Lung microvascular endothelial cell (primary cell): ENCODE results near the gene DNAJA4. TPM values are rescaled to one million over a fixed set of nuclear protein-coding genes. Genes with fewer than 3 reads are reported as not detected.

ENCODE experiments used
- DNase-seq, 2 donors: peaks; one replicate each; pipeline versions ENCODE4 v3.0.0 to v3.0.0-alpha.2; 2010; ENCODE audit warnings: low read depth in 2 of 2
- total RNA-seq: library from RNA; depleted of rRNA; stranded (reverse); fragments of >200 nt; gene quantifications from 2 replicates; pipeline ENCODE4 v1.2.1, GENCODE V29; 2014

Gene DNAJA4
- total RNA-seq, 1 donor from 2014 or later, result 1.6 TPM

DNA sequence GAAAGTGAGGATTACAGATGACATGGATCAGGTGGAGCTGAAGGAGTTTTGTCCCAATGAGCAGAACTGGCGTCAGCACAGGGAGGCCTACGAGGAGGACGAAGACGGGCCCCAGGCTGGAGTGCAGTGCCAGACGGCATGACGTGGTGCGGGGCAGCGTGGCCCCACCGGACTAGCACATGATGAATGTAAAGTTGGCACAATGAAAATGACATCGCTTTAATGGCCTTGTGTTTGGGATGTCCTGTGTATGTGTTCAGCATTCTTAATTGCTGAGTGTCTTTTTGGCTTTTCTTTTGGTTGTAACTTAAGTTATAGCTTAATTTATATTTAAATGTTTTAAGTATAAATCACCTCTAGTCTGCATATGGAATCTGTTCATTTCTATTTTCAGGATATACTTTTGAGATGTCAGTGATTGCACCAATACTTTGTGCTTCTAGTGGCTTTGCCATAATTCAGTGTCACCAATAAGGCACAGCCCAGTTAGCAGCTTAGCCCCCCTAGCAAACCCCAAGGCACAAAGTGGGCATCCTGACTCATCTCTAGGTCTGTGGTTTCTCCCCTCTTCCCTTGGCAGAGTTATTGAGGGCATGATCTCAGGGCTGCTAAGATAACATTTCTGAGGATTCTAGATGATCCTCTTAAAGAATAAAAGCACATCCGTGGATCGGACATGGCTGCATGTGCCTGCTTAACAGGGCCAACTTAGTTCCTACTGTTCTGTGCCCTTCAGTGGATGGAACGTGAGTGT lies 16.1 kb downstream of the DNAJA4 start:
- no peak for DNase-seq

DNA sequence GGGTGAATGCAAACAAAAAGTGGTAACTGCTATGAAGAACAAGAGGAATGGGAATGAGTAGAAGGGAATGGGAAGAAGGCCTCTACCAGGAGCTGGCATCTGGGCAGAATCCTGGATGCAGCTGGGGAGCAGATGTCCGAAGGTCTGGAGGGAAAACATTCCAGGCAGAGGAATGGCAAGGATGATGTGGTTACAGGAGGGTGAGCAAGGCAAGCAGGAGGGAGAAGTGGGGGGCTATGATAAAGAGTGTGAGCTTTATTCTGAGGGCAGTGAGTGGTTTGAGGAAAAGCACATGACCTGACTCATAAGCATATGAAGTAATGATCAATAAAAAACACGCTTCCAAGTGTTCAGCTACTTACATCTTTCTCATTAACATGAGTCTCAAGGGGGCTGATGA lies 18.0 kb downstream of the DNAJA4 start:
- no peak for DNase-seq

DNA sequence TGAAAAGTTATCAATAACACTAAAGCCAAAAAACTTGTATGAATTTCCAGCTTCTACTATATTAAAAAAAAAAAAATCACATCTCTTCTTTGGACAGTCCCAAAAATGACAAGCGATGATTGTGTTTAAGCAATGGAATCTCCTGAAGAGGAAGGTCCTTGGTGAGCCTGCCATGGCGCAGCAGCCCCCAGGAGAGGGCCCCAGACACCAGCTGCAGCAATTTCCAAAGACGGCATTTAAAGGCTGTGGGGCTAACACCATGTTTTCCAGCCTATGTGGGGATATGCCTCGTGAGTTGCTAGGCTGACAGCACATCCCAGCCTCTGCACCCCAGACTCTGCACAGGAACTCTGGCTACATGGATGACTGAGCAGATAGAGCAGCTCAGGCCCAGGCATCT lies 20.4 kb downstream of the DNAJA4 start:
- no peak for DNase-seq

DNA sequence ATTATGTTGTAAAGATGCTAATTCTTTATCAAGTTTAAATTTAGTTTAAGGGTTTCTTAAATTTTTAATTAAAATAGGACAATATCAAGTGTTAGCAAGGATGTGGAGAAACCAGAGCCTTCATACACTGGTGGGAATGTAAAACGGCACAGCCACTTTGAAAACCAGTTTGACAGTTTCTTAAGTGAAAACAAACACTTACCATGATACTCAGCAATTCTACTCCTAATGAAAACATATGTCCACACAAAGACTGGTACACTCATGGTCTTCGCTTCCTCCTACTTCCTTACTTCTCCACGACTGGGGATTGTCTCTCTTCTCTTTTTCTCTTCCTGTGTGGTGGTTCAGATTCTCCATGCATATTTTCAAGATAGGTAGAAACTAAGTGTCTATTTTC lies 25.9 kb downstream of the DNAJA4 start:
- no peak for DNase-seq

DNA sequence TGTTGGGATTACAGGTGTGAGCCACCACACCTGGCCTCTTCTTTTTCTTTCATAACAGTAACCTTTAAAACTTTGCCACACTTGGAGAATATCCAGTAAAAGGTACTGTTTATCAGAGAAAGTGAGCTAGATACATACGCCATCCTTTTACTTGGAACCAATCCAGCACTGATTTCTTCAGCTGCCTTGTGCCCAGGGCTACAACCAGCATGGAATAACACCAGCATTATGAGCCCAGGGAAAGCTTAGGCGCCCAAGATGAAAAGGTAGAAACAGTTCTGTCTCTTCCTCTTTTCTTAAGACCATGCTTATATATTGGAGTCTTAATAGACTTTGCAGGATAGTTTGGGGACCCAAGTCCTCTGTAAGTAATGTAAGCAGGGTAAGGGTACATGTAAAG lies 26.7 kb downstream of the DNAJA4 start:
- no peak for DNase-seq

DNA sequence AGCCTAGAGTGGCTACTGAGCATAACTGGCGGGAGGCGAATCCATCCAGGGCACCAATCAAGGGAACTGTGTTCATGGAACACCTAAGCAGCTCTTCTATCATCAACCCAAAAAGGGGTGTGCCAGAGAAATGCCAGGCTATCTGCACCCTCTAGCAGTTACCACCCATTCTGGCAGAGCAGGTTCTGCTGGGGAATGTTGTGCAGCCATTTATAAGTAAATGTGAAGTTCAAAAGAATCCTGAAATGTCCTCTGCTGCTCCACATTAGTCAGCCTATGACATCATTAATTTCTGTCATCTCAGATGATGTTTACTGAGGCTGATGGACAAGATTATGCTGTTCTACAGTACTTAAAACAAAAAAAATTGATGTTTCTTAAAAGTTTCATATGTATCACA lies 27.3 kb downstream of the DNAJA4 start:
- DNase-seq, result no peak

DNA sequence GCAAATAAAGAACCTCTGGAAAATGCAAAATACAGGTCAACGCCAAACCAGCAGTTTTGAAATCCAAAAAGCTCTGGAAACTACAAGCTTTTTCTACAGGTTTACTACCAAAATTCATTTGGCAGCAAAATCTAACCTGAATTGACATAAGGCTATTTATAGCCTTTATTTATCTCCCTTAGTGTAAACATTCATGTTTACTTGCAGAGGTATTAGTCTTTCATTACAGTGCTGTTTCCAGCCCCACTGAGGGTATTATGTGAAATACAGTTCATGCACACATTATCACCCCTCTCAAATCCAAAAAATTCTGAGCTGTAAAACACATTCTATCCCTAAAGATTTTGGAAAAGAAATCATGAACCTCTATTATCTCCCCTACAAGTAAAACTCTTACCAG lies 27.9 kb downstream of the DNAJA4 start:
- DNase-seq, result no peak

DNA sequence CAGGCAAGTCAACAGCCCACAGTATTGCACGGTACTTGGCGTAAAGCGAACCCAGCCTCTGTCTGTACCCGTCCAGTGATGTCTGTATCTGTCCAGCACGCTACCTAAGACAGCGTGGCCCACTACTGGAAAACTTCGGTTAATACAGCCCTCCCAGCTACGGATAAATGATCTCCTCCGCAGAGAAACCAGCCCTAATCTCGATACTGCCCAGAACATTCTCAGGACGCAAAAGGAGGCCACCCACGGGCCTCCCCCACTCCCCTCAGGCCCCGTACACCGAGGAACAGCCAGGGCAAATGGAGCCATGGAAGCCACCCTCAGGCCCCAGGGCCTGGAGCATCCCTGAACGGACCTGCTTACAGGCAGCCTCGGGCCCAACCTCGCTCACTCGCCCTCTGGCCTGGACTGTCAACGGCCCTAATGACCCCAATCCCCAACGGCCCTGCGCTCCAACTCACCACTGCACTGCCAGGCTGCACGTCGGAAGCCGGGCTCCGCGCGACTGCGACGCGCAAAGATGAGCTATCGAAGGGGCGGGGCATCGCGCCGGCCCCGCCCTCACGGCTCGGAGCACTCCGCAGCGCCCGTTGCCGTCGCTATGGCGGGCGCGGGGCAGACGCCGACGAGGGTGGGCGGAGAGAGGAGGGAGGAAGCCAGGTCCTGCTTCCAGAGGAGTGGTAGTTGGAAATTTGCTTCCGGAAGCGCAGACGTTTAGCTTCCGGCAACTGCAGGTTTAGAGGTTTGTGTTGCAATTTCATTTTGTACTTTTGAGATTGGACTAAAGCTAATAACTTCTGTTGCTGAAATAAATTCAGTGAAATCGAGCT lies 35.0 kb downstream of the DNAJA4 start, which contains the start of gene SKIC8:
Gene SKIC8 (minus strand): TSS at position 509 of the 830 bp plus-strand sequence. CDS start 3,923 bp downstream, outside the sequence.
- peak; percentile 91 to 93 for DNase-seq

DNA sequence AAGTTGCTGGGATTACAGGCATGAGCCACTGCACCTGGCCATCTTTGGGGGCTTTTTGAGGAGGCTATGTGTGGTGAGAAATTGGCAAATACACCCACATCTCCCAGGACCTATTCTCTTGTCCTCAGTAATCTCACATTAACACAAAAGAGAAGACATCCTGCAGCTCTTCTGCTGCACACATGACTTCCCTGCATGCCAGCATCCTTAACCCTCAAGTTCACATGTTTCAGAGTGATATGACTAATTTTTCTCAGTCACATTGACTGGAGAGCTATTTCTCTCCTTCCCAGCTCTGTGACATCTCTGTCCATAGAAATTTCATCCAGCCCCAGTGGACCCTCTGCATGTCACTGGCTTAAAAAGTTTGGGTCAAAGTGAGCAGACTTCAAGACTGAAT lies 37.0 kb downstream of the DNAJA4 start:
- DNase-seq, result no peak

DNA sequence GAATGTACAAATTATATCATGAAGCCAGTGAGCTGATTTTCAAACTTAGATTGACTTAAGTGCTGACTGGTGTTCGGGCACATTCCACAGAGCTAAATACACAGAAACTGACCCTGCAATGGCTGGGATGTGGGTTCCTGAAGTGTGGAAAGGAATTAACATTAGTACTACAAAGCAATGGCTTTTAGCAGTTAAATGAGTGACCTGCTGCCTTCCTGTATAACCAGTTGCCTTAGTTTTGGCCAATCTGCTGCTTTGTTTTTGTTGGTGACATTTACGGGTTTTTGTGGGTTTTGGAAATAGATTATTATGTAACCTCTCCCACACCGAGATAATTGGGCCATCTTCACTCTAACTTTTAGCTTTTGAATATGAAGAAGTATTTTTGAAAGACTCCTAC lies 37.5 kb downstream of the DNAJA4 start:
- no peak for DNase-seq

DNA sequence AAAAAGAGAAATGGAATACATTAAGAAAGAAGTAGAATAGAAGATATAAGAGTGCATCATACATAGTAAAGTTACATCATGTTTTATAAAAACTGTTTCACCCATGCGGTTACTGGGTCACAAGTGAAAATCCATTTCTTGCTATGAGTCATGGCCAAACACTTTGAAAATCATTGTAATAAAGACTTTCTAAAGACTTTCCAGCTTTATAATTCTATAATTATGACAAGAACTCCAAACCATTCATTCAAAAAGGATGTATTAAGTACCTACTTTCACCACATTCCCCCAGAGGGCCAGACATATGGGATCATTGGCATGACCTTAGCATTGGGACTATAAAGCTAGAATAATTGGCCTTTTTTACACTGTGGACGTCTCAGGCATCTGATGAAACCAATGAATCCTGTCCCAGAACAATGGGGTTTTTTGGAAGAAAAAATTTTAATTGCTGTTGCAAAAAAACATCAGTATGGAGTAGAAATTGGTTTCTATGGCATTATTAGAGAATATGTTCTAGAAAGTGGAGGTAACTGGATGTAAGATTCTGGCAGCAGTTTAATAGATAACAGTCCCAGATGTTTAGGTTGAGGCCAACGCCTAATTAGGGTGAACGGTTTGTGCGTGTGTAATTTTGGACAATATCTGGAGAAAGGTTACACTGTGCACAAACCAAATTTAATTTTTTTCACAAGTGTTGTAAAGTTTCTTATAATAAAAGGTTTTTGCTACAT lies 38.4 kb downstream of the DNAJA4 start:
- peak in 1 of 2 donors; percentile 41 for DNase-seq

DNA sequence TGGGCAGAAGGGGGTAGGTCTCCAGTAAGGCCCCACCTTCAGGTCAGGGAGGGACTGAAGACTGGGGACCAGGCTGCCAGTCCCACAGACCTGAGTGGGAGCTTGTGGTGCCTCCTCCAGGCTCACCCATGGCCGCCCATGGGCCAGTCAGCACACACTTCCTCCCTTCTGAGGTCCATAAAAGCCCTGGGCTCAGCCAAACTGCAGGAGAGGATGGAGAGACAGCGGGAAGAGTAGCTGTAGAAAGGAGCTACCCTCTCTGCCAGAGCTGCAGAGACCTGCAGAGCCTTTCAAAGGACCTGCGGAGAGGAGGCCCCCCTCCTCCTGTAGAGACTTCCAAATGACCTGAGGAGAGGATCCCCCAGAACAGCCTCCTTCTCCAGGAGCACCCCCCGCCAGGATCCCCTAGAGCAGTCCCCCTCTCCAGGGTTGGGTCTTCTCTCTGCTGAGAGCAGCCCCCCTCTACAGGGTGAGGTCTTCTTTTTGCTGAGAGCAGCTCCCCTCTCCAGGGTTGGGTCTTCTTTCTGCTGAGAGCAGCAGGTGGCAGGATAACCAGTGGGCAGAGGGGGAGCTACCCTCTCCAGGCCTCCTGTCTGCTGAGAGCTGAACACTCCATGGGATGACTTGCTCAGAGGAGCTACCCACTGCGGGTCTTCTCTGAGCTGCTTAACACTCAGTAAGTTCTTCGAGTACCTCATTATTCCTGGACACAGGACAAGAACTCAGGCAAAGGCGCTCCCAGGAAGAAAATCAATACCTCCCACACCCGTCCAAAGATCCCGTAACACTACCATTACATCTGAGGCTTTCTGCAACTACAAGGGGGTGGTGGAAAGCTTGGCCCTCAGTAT lies 40.1 kb downstream of the DNAJA4 start:
- no peak for DNase-seq

DNA sequence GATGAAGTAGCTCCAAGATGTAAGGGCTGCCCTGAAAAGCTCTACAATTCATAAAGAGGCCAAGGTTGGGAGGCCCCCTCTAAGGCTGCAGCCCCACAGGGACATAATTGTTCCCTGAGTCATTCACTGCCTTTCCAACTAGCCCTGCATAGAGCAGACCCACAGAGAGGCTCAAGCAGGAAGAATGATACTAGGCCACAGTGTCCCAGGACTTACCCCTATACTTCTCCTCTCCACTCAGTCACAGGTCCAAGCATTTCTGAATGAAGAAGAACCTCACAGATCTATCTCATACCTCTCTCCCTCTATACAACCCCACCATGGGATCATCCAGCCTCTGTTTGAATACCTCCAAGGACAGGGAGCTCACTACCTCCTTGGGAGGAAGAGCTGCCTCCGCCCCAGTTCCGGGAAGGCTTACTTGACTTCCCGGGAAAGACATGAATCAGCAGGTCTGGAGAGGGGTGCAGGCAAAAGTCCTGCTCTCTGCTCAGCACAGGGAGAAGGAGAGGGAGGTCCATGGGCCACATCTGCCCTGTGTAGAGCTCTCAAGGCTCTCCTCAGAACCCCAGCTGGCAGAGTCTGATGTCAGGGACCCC lies 41.9 kb downstream of the DNAJA4 start:
- peak in 1 of 2 donors; percentile 32 for DNase-seq

DNA sequence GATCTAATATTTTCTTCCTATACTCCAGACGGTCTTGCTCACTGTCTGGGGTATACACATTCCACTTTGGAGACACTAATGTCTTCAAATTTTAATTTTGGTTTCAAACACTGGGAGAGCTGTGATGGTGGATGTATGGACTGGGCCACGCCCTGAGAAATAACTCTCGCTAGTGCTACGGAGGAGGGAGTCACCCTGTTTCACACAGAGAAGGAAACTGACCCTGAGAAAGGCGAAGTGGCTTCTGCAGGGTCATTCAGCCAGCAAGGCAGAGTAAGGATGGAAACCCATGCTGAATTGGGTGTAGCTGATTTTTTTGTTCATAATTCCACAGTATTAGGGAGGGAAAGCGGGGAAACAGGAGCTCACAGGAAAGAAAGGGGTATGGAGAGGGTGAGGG lies 43.6 kb downstream of the DNAJA4 start:
- DNase-seq, result no peak

DNA sequence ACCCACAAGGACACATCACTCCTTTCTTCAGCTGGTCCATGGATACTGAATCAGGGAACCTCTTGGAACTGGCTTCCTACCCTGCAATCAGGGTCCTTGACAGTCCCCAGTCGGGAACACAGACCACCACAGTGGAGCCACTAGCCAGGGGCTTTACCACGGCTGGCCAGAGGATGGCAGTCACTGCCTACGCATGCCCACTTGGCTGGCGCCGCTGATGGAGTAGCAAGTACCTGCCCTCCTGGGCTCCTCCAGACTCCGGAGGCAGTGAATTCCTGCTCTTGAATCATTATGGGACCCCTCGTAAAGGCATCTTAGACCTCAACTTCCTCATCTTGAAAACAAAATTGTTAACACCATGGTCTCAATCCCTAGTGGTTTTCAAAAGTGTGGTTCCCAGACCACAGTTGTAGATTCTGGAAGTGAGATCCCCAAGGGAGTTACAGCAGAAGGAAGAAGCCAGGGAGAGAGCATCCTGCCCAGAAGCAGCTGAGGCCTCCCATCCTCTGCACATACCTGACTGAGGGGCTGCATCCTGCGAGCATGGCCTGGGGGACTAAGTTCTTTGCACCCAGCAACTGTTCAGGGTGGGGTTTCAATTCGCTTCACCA lies 44.2 kb downstream of the DNAJA4 start:
- peak; percentile 76 to 78 for DNase-seq

DNA sequence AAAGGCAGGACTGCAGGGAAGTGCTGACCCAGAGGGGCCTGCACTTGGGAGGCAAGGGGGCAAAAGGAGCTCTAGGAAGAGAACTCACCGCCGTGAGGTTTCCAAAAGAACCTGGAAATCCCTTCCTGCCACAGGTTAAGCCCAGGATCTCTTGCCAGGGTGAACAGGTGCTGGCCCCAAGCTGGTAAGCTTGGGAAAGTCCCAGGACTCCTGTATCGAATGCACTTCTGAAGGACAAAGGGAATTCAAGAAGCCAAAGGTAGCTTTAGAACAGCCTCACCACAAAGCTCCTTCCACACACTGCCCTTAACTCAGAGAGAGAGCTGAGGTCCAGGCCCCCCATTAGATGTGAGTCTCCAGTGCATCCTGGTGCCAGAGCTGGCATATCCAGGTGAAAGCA lies 46.9 kb downstream of the DNAJA4 start:
- no peak for DNase-seq

DNA sequence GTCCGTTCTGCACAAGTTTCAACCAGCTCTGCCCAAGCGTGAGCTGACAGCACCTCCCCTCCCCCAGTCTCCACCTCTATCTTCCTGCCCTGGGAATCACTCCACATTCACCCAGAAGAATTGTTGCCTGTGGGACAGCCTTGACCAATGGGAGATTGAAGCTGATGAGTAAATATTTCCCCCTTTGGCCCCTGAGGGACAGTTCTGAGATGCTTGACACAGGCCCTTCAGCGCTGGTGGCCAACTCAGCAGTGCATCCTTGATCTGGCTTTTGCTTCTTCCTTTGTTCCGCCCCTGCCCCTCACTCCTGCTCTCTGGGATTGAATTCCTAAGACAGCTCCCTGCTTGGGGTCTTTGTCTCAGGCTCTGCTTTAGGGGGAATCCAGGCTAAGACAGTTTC lies 48.2 kb downstream of the DNAJA4 start:
- DNase-seq, result no peak

DNA sequence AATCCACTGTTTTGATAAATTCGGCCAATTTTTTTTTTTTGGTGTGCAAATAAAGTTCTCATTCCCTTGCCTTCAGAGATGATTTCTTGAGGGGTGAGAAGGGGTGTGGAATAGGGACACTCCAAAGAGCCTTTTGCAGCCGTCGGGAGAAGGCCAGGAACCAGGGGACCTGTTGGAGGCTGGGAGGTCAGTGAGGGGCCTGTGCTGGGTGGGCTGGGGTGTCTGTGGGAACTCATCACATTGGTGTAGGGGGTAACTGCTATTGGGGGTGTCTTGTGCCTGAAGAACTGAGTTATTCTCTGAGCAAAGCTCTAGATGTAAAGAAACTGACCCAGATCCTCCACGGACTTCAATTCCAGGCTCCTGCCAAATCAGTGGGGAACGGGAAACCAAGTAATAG lies 48.6 kb downstream of the DNAJA4 start:
- DNase-seq, result no peak

DNA sequence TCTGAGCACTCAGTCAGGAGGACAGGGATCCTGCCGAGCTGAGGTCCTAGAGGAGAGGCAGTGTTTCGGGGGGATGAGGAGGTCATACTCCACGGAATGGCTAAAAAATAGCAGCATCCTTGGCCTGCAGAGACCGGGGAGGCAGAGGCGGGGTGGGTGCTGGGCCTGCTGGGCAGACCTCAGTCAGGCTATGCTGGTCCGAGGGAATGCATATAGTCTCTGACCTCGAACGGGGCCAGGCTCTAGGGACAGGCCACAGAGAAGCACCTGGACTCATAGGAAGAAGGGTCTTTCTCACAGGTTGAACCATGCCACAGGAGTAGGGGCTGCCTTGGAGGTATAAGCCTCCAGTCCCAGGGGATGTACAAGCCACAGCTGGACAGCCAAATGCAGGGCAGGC lies 49.0 kb downstream of the DNAJA4 start:
- DNase-seq, result no peak

DNA sequence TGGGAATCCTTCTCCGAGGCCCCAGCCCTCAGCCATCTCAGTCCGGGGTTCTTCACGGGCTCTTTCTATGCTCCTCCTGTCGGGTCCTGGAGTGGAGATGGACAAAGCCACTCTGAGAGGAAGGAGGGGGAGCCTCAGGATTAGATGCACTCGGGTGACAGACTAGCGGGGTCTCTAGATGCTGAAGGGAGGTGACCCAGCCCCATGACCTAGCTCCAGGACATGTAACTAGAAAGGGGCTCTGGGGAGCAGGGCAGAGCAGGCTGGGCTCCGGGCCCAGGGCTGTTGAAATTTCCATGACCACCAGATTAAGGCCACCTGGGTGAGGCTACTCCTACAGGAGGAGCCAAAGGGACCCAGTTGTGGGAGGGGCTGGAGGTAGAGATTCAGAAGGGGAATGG lies 49.8 kb downstream of the DNAJA4 start:
- no peak for DNase-seq
